RPMI8226 (cell line): Measurements from ENCODE around the gene ARHGAP26.
A peak's percentile ranks its signal among the peaks of the same experiment; 100 is the strongest.

Experiments
- DNase-seq: peaks from one replicate; pipeline ENCODE4 v3.0.0-alpha.2; 2015

Gene ARHGAP26

GRCh38 chr5:143001764-143002351 is 231.7 kb downstream of the ARHGAP26 start:
- no peak for DNase-seq

DNA sequence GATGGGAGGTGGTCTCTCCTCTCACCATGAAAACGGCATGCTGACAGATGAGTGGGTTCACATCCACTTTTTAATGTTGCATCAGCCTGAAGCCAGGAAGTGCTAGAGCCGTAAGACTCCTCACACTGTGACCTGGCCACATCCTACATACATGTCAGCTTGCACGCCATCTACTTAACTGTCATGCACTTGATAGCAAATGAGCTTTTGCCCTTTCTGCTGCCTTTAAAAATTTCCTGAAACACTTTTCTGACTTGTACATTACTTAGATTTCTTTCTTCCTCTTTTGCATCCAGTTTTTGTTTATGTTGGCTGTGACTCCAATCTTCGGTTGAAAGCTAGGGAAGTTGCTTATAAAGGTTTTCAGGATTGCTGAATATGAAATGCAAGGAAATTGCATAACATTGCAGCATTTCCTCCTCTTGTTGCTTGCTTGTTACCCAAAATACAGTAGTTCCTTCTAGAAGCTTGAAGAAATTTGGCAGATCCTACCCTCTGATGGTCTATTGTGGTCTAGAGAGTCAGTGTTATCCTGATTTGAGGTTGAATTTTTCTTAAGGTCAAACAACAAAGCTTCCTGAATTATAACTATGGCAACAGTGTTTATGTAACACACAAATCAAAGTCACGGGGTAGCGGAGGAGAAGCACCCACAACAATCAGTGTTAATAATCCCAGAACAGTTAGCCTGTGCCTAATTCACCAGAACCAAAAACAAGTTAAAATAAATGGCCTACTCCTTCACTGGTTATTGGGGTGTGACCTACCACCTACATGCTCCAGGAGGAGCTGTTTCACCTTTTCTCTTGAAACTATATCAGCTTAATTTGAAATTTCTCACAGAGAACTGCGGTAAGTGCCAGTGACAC is 232.5 kb downstream of the ARHGAP26 start:
- peak; percentile 41 for DNase-seq

DNA sequence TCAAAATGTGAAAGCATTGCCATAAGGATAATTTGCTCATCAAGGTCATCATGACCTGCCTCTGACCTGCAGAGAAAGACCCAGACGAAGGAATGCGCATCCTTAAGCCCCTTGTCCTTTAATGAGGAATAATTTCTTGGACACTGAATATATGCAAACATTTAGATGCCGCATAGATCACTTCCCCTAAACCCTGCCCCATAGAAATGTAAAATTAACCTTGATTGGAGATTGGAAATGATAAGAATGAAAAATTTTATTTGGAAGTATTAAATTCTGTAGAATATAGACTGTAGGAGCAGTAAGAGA is 233.1 kb downstream of the ARHGAP26 start:
- DNase-seq, result no peak

DNA sequence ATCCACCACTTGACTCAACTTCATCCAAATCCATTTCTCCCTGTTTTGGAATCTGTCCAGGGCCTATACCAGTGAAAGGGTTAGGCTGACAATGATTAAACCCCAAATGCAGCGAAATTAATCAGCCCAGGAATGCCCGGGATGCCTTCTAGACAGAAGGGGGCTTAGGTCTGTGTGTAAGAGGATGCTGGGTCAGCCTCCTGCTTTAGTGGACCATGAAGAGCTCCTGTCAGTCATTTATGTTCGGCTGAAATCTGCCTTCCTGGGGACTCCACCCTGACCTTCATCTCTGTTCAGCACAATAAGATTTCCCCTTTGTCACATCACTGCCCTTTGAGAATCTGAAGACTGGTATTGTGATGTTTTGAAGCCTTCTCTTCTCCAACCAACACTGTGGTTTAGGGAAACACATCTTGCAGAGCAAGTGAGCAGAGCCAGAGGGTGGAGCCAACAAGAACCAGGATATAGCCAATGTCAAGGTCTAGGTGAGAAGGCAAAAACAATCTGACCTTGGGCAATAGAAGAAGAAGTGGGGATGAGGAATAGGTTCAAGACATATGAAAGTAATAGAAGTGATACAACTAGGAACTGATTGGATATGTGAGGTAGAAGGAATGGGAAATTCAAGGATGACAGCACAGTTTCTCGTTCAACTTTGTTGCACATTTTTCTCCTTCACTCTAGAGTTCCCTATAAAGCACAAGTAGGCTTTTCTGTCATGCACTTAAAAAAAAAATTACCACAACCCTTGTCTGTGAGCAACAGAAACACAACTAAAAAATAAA is 234.4 kb downstream of the ARHGAP26 start:
- no peak for DNase-seq

GRCh38 chr5:143006501-143006900 is 236.3 kb downstream of the ARHGAP26 start:
- no peak for DNase-seq

DNA sequence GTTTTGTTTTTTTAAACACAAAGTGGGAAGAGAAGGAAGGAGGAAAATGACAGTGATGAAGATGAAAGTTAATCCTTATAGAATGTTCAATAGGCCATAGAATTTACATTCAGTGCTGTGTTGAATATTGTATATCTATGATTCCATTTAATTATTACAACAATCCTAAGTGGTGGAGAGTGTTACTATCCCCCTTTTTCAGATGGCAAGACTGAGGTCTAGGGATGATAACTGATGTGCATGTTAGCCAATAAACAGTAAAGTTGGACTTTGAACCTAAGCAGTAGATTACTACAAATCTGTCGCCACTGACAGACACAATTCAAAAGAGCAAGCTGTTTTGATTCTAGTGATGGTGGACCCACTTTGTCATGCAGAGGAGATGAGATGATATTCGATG is 237.9 kb downstream of the ARHGAP26 start:
- DNase-seq, result no peak

GRCh38 chr5:143008809-143009521 is 238.8 kb downstream of the ARHGAP26 start:
- peak; percentile 90 for DNase-seq

- no peak for DNase-seq
Measured at GRCh38 chr5:143010351-143010750, 240.2 kb downstream of the ARHGAP26 start.

DNA sequence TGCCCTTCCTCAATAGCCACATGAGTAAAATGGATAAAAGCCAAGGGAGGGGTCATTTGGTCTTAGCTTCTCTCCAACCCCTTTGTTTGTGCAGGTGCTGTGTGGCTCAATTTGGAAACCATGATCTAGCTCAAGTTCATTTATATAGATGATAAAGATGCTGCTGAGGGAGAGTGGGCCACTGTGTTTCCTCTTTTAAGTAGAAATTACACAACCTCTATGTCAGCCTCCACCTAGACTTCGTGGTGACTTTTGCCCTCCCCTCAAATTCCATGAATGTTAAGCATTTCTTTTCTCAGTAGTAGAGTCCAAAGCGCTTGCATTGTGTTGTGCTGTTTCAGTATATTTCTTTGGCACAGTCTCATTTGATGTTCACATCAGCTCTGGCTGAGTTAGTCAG is 241.4 kb downstream of the ARHGAP26 start:
- DNase-seq, result no peak

GRCh38 chr5:143013176-143013891 is 243.2 kb downstream of the ARHGAP26 start:
- no peak for DNase-seq

DNA sequence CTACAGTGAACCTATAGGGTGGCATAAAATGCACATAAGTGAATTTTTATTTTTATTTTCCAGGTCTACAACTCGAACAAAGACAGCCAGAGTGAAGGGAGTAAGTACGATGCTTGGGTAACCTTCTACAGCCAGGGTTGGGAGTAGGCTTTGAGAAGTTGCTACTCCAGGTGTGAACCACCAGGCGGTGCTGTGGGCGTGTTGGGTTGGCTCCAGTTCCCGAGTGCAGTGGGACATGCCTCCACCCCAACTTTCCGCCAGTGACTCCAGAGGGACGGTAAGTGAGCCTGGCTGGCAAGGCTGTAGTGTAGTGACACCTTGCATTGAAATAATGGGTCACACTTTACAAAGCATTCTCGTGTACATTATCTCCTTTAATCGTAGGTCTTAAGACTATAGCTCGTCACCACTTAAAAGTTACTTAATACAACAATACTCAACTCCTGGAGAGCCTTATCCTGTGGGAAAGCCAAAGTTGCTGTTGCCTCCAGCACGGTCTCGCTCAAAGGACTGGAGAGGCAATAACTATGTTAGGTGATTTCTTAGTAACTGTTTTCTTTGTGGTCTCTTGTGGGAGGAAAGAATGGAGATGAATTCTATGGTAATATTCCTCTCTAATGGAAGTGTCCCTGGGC is 244.0 kb downstream of the ARHGAP26 start:
- no peak for DNase-seq

DNA sequence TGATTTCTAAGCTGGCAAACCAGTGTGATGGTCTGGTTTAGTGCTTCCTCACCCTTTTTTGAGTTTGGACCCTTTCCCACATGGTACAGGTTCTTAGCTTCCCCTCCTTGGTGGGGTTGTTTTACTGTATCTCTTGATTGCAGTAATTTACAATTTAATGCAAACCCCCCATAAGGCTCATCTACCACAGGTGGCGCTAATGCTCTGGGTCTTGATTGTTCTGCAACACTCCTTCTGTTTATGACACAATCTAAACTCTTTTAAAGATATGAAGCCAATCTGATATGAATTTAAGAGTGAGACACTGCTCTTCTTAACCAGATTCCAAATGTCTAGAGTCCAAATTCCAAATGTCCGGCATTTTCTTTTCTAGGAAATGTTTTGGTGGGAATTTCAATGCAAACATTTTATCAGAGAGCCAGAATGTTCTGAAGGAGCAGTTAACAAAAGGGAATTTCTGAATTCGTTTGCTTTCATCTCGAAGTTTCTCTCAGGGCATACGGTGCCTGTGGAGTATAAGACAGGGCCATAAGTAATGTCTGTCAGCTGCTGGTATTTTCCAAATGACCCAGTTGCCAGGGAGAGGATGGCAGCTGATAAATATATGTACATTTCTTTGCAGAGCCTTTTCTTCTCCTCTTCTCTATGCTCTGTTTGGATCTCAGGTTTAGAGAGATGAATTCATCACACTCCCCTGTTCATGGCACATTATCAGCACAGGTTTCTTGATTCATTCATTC is 246.8 kb downstream of the ARHGAP26 start:
- DNase-seq, result peak; percentile 70

GRCh38 chr5:143017541-143017940 is 247.4 kb downstream of the ARHGAP26 start:
- no peak for DNase-seq

GRCh38 chr5:143017992-143018391 is 247.8 kb downstream of the ARHGAP26 start:
- no peak for DNase-seq

GRCh38 chr5:143019157-143019556 is 249.0 kb downstream of the ARHGAP26 start:
- no peak for DNase-seq

DNA sequence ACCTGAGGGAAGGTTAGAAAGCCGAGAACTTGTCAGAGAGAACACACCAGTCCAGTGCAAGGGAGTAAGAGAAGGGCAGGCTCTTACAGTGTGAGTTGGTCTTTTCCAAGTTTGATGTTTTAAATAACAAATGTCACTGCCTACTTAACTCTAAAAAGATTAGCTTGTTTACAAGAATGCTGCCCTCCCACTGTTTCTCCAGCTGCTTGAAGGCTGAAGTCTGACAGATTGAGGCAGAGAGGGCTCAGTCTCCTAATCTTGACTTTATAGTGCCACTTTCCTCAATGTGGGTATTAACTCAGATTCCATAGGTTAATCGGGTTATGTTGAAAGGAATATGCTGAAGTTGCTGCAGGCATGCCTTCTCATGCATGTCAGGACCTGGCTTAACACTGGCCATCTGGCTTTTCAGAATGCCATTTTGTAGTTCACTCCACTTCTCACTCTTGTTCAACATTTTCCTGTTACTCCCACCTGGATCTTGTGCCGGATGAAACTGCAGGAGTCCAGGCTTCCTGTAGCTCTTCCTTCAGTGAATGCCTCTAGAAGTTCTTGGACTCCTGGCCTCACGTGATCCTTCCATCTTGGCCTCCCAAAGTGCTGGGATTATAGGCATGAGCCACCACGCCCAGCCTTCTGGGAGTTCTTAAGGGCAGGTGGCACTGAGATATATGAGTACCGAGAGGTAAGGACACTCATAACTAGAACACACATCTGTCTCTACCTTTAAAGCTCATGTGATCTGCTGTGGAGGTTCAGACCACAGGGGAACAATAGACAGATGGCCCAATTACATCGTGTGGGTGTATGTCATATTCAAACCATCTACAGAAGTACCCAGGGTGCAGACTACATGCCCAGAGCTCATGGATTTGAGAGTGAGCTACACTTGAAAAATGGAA is 249.7 kb downstream of the ARHGAP26 start:
- DNase-seq, result no peak

DNA sequence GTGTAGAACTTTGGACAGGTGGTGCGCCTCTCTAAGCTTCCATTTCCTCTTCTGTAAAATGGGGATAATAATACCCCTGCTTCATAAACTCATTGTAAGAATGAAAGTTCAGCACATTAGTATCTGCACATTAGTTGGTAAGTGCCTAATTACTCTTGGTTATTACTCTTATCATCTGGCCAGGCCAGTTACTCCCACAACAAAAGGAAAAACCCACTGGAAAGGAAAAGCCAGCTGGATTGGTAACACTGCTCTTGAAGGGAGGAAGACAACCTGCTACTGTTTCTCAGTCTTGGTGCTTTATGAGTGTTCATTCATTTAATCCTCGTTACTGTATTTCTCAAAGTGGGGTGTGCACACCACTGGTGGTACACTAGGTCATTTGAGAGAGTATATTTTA is 251.4 kb downstream of the ARHGAP26 start:
- no peak for DNase-seq

DNA sequence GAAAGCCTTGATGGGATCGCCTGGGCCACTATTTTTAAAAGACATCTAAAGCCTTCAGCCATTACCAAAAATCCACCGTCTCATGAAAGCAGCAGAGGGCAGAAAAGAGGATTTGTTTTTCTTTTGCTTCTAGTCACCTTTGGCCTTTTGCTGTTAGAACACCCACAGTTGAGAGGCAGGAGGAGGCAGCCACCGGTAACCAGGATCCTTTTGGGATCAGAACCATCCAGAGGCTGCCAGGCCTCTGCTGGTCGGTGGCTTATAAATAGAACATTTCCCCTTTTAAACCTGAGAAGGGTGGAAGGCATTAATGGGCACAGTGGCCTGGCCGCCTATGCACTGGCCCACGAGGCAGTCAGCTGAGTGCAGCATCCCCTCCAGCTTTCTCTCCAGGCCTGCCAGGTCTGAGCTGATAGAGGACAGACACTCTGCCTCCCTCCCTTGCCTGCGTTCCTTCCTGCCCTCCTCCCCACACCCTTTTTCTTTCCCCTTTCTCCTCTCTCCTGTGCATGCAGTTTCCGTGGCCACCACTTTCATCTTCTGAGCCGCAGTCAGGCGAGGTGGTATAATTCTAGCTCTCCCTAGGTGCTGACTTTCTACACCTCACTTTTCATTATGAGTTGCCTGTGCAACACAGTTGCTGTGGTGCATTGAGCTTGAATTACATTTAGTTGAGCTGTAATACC is 253.4 kb downstream of the ARHGAP26 start:
- peak; percentile 65 for DNase-seq

DNA sequence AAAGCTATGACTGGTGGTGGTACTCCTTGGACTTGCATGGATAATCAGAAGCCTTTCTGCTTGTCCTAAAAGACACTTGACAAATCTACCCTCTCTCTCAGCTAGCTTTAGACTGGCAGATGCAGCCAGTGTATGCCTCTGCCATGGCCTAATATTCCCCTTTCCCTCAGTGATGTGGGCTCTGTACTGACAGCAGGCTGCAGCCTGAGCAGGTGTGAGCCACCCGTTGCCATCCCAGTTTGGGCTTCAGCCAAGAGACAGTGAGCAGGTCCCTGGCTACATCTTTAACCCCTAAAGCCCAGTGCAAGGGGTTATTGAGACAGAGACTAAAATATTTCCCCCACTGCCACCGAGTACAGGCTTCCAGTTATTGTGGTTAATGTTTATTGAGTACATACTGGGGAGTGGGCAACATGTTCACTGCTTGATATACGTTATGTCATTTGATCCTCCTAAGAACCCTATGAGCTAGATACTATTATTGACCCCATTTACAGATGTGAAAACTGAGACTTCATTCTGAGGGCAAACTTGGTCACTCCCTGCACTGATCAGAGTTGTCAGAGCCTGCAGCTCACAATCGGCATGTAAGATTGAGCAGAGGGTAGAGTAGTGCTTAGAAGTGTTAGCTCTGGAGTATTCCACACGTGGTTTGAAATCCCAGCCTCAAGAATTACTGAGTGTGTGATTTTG is 254.2 kb downstream of the ARHGAP26 start:
- peak; percentile 90 for DNase-seq
